NB4 (cell line): ENCODE measurements around the gene SPARCL1.
"Not testable (repeated sequence)": the region's sequence is repeated elsewhere in the genome, so short reads cannot be mapped to it uniquely, and the experiment has no call there.

Source experiments
- DNase-seq: peaks from one replicate; pipeline ENCODE4 v3.0.0; 2010; ENCODE audit warnings: low read depth
- H3K4me3 ChIP-seq: one replicate; pipeline ENCODE4 v1.5.1; 2011; ENCODE audit warnings: mild to moderate bottlenecking, low read depth, low read length, moderate library complexity
- CTCF ChIP-seq: IDR thresholded peaks from one replicate; pipeline ENCODE4 v1.5.1; 2012; ENCODE audit warnings: low read depth, low read length
- MAX ChIP-seq: IDR thresholded peaks from 2 replicates; pipeline ENCODE4 v1.6.1; 2011; ENCODE audit warnings: low read depth, low read length
- MYC ChIP-seq: IDR thresholded peaks from 2 replicates; pipeline ENCODE4 v1.6.1; 2011; ENCODE audit warnings: low read depth, low read length
- POLR2A ChIP-seq: IDR thresholded peaks from 2 replicates; pipeline ENCODE4 v1.6.1; 2011; ENCODE audit warnings: mild to moderate bottlenecking; ENCODE audit not compliant: insufficient read length; ENCODE audit errors: extremely low read depth

SPARCL1 gene

GRCh38 chr4:87462102-87462501, 67.1 kb downstream of the SPARCL1 start:
- TF ChIP-seq POLR2A = no peak
- no peak for TF ChIP-seq MAX
- no peak for TF ChIP-seq CTCF
- TF ChIP-seq MYC = no peak
- no peak overlapping the region for H3K4me3 ChIP-seq
- DNase-seq = no peak

DNA sequence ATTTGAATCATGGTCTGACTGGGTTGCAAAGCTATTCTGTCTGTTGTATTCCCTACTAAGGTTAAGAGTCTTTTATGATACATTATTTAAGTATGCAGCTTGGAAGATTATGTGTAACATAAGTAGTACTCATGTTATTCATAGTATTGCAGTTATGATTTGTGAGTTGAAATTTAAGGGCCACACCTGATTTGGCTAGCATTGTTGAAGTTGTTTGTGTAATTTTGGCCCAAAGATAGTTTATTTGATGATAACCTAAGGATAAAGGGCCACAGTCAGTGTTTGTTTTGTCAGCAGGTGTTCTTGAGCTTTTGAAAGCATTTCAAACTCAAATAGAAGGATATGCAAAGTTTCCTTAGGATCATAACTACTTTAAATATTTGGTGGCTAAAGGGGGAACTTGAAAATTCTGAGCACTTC, 67.9 kb downstream of the SPARCL1 start:
- TF ChIP-seq MYC (no peak), POLR2A (no peak), CTCF (no peak), MAX (no peak)

DNA sequence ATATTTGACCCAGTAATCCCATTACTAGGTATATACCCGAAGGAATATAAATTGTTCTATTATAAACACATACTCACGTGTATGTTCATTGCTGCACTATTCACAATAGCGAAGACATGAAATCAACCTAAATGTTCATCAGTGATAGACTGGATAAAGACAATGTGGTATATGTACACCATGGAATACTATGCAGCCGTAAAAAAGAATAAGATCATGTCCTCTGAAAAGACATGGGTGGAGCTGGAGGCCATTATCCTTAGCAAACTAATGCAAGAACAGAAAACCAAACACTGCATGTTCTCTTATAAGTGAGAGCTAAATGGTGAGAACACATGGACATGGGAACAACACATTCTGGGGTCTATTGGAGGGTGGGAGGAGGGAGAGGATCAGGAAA, 70.3 kb downstream of the SPARCL1 start:
- TF ChIP-seq MYC (no peak), MAX (no peak), CTCF (no peak), POLR2A (no peak)
- DNase-seq = no peak
- H3K4me3 ChIP-seq = no peak overlapping the region

More for the DNA sequence above, 67.9 kb downstream of the SPARCL1 start:
- H3K4me3 ChIP-seq = no peak overlapping the region
- DNase-seq = no peak

DNA sequence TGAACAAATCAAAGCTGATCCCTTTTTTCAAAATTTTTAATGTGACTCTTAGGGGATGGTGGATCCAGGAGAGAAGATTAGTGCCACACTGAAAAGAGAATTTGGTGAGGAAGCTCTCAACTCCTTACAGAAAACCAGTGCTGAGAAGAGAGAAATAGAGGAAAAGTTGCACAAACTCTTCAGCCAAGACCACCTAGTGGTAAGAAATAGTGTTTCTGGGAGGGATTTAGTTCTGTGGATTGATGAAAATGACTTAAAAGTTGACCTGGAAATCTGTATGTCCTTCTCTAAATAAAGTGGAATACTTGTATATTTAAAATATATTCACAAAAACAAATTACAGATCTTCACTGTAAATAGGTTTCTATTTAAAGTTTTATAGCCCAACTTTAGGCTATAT, 77.6 kb downstream of the SPARCL1 start:
- no peak for TF ChIP-seq POLR2A
- TF ChIP-seq MYC = no peak
- no peak for TF ChIP-seq MAX
- no peak for TF ChIP-seq CTCF
- H3K4me3 ChIP-seq = no peak overlapping the region
- no peak for DNase-seq

DNA sequence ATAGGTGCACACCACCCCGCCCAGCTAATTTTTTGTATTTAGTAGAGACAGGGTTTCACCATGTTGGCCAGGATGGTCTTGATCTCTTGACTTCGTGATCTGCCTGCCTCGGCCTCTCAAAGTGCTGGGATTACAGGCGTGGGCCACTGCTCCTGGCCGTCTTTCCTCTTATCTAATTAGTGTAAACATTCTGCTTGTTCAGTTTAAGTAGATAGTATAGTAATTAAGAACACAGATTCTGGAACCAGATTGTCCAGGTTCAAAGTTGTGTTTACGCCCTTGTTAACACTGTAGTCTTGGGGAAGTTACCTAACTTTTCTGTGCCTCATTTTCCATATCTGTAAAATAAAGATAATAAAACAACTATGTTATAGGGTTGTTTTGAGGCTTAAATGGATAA, 82.8 kb downstream of the SPARCL1 start:
- not testable (repeated sequence) for DNase-seq, H3K4me3 ChIP-seq

DNA sequence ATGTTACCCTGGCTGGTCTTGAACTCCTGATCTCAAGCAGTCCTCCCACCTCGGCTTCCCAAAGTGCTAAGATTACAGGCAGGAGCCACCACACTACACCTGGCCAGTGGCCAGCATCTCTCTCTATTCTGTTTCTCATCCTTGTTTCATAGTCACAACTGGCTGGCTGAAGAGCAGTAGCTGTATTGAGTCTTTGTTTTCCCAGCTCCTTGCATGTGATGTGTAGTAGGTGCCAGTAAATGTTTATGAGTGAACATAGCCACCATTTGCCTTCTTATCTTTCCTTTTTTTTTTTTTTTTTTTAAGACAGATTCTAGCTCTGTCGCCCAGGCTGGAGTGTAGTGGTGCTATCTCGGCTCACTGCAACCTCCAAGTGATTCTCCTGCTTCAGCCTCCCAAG, 83.2 kb downstream of the SPARCL1 start:
- H3K4me3 ChIP-seq = no peak overlapping the region
- TF ChIP-seq MYC (no peak), CTCF (no peak), POLR2A (no peak), MAX (no peak)
- DNase-seq = no peak
